Left ventricle myocardium inferior (tissue), 1 donor: ENCODE measurements around the gene UNC5A. TPM values are rescaled to one million over a fixed set of nuclear protein-coding genes. Genes with fewer than 3 reads are reported as not detected.

Source experiments
- DNase-seq: peaks from one replicate; pipeline ENCODE4 v3.0.0-alpha.2; 2020
- H3K27ac ChIP-seq: fragments of 200-600 bp; replicated peaks from 2 replicates; pipeline ENCODE4 v1.8.0; 2021
- H3K27me3 ChIP-seq: fragments of 200-600 bp; 2 replicates; pipeline ENCODE4 v1.8.0; 2021; ENCODE audit warnings: low read depth
- H3K36me3 ChIP-seq: fragments of 200-600 bp; 2 replicates; pipeline ENCODE4 v1.8.0; 2021
- H3K4me1 ChIP-seq: fragments of 200-600 bp; 2 replicates; pipeline ENCODE4 v1.8.0; 2021
- H3K4me3 ChIP-seq: fragments of 200-600 bp; 2 replicates; pipeline ENCODE4 v1.8.0; 2021; ENCODE audit warnings: mild to moderate bottlenecking, moderate library complexity
- H3K9me3 ChIP-seq: fragments of 200-600 bp; replicated peaks from 2 replicates; pipeline ENCODE4 v1.8.0; 2021
- CTCF ChIP-seq: fragments of 200-600 bp; IDR thresholded peaks from 2 replicates; pipeline ENCODE4 v1.8.0; 2021; ENCODE audit warnings: antibody characterized with exemption, mild to moderate bottlenecking, borderline replicate concordance
- intact Hi-C: fragments of 100-400 bp; cut with micrococcal nuclease; formaldehyde crosslinking; loops from one replicate; pipeline ENCODE4 v1.11.0; 2022
- total RNA-seq: library from RNA; stranded (reverse); fragmentation: NEBNext Ultra II Directional; extraction: Animal tissue kit (Norgen Biotek cat#: 25700); gene quantifications from one replicate; pipeline ENCODE4 v1.2.1, GENCODE V29; 2021
- donor health status: DM: no; HTN: yes; CAD: no; lungs with severe emphysema.

Gene UNC5A
- total RNA-seq, 1 donor from 2014 or later = not detected

GRCh38 chr5:176779537-176779936, 30.8 kb upstream of the UNC5A start:
- intact Hi-C loops = no loop called here
- no peaks in the 10 kb centered on the region for H3K9me3 ChIP-seq
- no peak overlapping the region for H3K4me3 ChIP-seq
- H3K4me1 ChIP-seq = peaks cover 14% of the 10 kb centered on the region
- no peak for DNase-seq
- no peaks in the 10 kb centered on the region for H3K36me3 ChIP-seq
- H3K27me3 ChIP-seq = peaks cover 74% of the 10 kb centered on the region
- no peak overlapping the region for H3K27ac ChIP-seq
- no peak for TF ChIP-seq CTCF

GRCh38 chr5:176780176-176781053, 29.9 kb upstream of the UNC5A start:
- DNase-seq = no peak
- no peak for TF ChIP-seq CTCF
- no peak overlapping the region for H3K27ac ChIP-seq
- H3K27me3 ChIP-seq = peaks cover 74% of the 10 kb centered on the region
- H3K9me3 ChIP-seq = no peaks in the 10 kb centered on the region
- intact Hi-C loops = no loop called here
- H3K36me3 ChIP-seq = no peaks in the 10 kb centered on the region
- H3K4me1 ChIP-seq = peaks cover 14% of the 10 kb centered on the region
- no peak overlapping the region for H3K4me3 ChIP-seq

- H3K4me3 ChIP-seq = no peak overlapping the region
- no peak for TF ChIP-seq CTCF
- DNase-seq = peak; percentile 23
- peaks cover 14% of the 10 kb centered on the region for H3K4me1 ChIP-seq
- H3K27me3 ChIP-seq = peaks cover 74% of the 10 kb centered on the region
- H3K9me3 ChIP-seq = no peaks in the 10 kb centered on the region
- intact Hi-C loops = no loop called here
- H3K27ac ChIP-seq = no peak overlapping the region
- H3K36me3 ChIP-seq = no peaks in the 10 kb centered on the region
Measured at GRCh38 chr5:176781054-176781375, 29.3 kb upstream of the UNC5A start.

GRCh38 chr5:176781638-176782570, 28.5 kb upstream of the UNC5A start:
- Histone ChIP-seq H3K36me3 (no peaks in the 10 kb centered on the region), H3K27me3 (peaks cover 74% of the 10 kb centered on the region), H3K27ac (no peak overlapping the region), H3K9me3 (no peaks in the 10 kb centered on the region), H3K4me3 (no peak overlapping the region), H3K4me1 (peaks cover 14% of the 10 kb centered on the region)
- DNase-seq = no peak
- no peak for TF ChIP-seq CTCF
- intact Hi-C loops = no loop called here

GRCh38 chr5:176784218-176785165, 25.9 kb upstream of the UNC5A start:
- no peak for TF ChIP-seq CTCF
- H3K27ac ChIP-seq = no peak overlapping the region
- DNase-seq = no peak
- intact Hi-C loops = no loop called here
- H3K36me3 ChIP-seq = no peaks in the 10 kb centered on the region
- no peaks in the 10 kb centered on the region for H3K9me3 ChIP-seq
- no peak overlapping the region for H3K4me3 ChIP-seq
- H3K27me3 ChIP-seq = peaks cover 78% of the 10 kb centered on the region
- H3K4me1 ChIP-seq = peaks cover 14% of the 10 kb centered on the region
